ENCODE data around the gene ATL2.
"Not testable (repeated sequence)": the region's sequence is repeated elsewhere in the genome, so short reads cannot be mapped to it uniquely, and the experiment has no call there.

The ATL2 gene

DNA sequence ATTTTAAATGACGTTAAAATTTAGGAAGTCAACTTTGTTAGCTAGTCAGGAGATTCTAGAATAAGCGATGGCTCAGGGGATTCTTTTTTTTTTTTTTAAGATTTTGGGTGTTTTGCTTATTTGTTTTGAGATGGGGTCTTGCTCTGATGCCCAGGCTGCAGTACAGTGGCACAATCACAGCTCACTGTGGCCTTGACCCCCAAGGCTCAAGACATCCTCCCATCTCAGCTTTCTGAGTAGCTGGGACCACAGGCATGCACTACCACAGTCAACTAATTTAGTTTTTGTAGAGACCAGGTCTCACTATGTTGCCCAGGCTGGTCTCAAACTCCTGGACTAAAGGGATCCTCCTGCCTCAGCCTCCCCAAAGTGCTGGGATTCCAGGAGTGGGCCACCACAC lies 16.9 kb downstream of the ATL2 start:
- Histone ChIP-seq H3K27ac (ENCODE audit: low read length) (no peak overlapping the region), H3K9me3 (ENCODE audit: control insufficient read depth, low read depth, low read length) (no peaks in the 10 kb centered on the region), H3K27me3 (ENCODE audit: control insufficient read depth, insufficient read depth, low read length) (no peaks in the 10 kb centered on the region), H3K4me1 (ENCODE audit: control insufficient read depth, low read depth, low read length) (no peaks in the 10 kb centered on the region), H3K4me3 (ENCODE audit: low read length) (no peak overlapping the region), H3K9ac (ENCODE audit: low read length) (no peak overlapping the region), H3K36me3 (ENCODE audit: control insufficient read depth, low read depth, low read length) (no peaks in the 10 kb centered on the region)

DNA sequence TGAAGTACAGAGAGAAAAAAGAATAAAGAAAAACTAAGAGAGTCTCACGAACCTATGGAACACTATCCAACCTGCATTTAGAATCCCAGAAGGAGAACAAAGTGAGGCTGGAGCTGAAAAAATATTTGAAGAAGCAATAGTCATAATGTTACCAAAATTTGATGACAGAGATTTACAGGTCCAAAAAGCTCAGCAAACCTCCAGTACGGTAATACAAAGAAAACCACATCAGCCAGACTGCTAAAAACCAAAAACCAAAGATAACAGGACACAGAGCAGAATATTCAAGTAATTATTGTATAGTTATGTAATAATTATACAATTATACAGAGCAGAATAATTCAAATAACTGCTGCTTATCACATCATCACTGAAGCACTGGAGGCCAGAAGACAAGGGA lies 23.7 kb downstream of the ATL2 start:
- H3K9me3 ChIP-seq (ENCODE audit: control insufficient read depth, low read depth, low read length): no peaks in the 10 kb centered on the region
- no peak overlapping the region for H3K27ac ChIP-seq (ENCODE audit: low read length)
- no peak overlapping the region for H3K9ac ChIP-seq (ENCODE audit: low read length)
- no peaks in the 10 kb centered on the region for H3K36me3 ChIP-seq (ENCODE audit: control insufficient read depth, low read depth, low read length)
- no peaks in the 10 kb centered on the region for H3K27me3 ChIP-seq (ENCODE audit: control insufficient read depth, insufficient read depth, low read length)
- H3K4me1 ChIP-seq (ENCODE audit: control insufficient read depth, low read depth, low read length): no peaks in the 10 kb centered on the region
- no peak overlapping the region for H3K4me3 ChIP-seq (ENCODE audit: low read length)

DNA sequence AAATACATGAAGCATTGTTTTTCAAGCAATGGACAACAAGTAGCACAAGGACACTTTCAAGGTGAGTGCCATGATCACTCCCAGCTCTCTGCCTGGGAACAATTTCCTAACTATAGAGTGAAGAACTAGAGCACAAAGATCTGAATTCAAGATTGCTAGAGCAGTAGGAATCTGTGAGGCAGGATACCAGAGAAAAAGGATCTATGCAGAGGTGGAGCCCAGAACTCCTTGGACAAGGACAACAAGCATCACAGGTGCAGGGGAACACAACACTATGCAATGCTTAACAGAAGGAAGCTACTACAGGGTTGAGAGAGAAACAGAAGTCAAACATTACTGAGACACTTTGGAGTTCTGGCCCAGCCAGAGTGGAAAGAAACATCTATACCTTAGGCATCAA lies 24.7 kb downstream of the ATL2 start:
- no peak overlapping the region for H3K9ac ChIP-seq (ENCODE audit: low read length)
- H3K27ac ChIP-seq (ENCODE audit: low read length): no peak overlapping the region
- no peaks in the 10 kb centered on the region for H3K9me3 ChIP-seq (ENCODE audit: control insufficient read depth, low read depth, low read length)
- no peaks in the 10 kb centered on the region for H3K4me1 ChIP-seq (ENCODE audit: control insufficient read depth, low read depth, low read length)
- H3K36me3 ChIP-seq (ENCODE audit: control insufficient read depth, low read depth, low read length): no peaks in the 10 kb centered on the region
- no peaks in the 10 kb centered on the region for H3K27me3 ChIP-seq (ENCODE audit: control insufficient read depth, insufficient read depth, low read length)
- H3K4me3 ChIP-seq (ENCODE audit: low read length): no peak overlapping the region

DNA sequence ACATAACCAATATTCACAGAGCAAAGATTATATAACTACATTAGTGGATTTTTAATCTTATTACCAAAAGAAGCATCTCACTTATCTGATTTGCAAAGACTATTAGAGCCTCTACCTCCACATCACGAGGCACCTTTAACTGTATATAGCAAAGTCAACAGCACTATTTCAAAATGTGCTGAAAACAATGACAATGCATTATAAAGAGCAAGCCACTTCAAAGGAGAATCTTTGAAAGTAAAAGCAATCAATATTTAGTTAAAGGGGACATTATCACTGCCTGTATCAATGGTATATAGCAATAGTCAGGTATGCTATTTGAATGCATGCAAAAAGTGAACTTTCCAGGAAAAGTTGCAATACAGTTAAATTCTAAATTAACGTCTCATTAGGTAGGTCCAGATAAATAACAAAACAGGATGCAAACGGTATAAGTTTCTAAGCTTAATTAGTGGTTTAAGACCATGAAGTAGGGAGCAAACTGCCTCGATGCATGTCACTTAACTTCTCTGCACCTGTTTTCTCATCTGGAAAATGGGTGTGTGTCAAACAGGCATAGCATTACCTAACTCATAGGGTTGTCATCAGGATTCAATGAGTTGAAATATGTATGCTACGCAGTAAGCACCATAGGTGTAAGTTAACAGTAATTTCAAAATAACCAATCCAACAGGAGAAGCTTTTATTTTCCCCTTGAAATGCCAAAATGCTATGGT lies 31.6 kb downstream of the ATL2 start:
- Histone ChIP-seq H3K4me1 (ENCODE audit: control insufficient read depth, low read depth, low read length) (no peaks in the 10 kb centered on the region), H3K9me3 (ENCODE audit: control insufficient read depth, low read depth, low read length) (no peaks in the 10 kb centered on the region), H3K4me3 (ENCODE audit: low read length) (no peak overlapping the region), H3K27ac (ENCODE audit: low read length) (no peak overlapping the region), H3K27me3 (ENCODE audit: control insufficient read depth, insufficient read depth, low read length) (no peaks in the 10 kb centered on the region), H3K9ac (ENCODE audit: low read length) (no peak overlapping the region), H3K36me3 (ENCODE audit: control insufficient read depth, low read depth, low read length) (peaks cover 25% of the 10 kb centered on the region)

DNA sequence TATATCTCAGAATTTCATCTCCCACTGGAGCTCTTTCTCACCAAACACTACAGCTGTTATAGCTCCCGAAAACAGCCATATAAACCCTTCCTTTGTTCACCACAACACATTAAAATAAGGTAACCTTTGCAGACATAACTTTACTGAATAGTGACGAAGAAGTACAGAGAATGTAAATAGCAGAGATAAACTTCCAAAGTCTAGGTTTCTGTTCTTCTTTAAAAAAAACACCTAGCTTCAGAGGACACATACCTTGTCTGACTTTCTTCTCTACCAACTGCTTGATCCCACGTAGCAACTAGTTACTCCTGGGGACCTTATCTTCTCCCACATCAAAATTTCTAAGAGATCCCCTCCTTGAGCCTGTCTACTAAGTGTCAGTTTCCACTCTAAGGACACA lies 32.3 kb downstream of the ATL2 start:
- peaks cover 27% of the 10 kb centered on the region for H3K36me3 ChIP-seq (ENCODE audit: control insufficient read depth, low read depth, low read length)

DNA sequence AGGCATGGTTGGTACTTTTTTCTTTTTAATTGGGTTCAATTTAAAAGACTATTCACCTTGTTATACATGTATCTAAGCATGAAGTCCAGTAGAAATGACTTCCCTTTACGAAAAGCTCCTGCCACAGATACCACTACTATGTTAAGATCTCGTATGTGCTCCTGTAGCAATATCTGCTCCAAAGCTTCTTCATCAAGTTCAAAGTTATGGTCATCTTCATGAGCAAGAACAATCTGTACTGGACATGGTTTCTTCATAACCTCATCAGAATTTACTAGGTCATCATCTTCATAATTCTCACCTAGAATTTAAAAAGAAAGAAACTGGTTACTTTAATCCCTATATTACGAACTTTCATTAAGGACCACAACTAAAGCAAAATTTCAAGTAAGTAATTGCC lies 33.9 kb downstream of the ATL2 start:
- H3K4me3 ChIP-seq (ENCODE audit: low read length): no peak overlapping the region
- H3K27ac ChIP-seq (ENCODE audit: low read length): no peak overlapping the region
- H3K9me3 ChIP-seq (ENCODE audit: control insufficient read depth, low read depth, low read length): no peaks in the 10 kb centered on the region
- no peak overlapping the region for H3K9ac ChIP-seq (ENCODE audit: low read length)
- no peaks in the 10 kb centered on the region for H3K4me1 ChIP-seq (ENCODE audit: control insufficient read depth, low read depth, low read length)
- no peaks in the 10 kb centered on the region for H3K27me3 ChIP-seq (ENCODE audit: control insufficient read depth, insufficient read depth, low read length)
- H3K36me3 ChIP-seq (ENCODE audit: control insufficient read depth, low read depth, low read length): peaks cover 27% of the 10 kb centered on the region

More for the DNA sequence above, 32.3 kb downstream of the ATL2 start:
- Histone ChIP-seq H3K4me3 (ENCODE audit: low read length) (no peak overlapping the region), H3K27me3 (ENCODE audit: control insufficient read depth, insufficient read depth, low read length) (no peaks in the 10 kb centered on the region), H3K4me1 (ENCODE audit: control insufficient read depth, low read depth, low read length) (no peaks in the 10 kb centered on the region), H3K9ac (ENCODE audit: low read length) (no peak overlapping the region), H3K27ac (ENCODE audit: low read length) (no peak overlapping the region), H3K9me3 (ENCODE audit: control insufficient read depth, low read depth, low read length) (no peaks in the 10 kb centered on the region)

DNA sequence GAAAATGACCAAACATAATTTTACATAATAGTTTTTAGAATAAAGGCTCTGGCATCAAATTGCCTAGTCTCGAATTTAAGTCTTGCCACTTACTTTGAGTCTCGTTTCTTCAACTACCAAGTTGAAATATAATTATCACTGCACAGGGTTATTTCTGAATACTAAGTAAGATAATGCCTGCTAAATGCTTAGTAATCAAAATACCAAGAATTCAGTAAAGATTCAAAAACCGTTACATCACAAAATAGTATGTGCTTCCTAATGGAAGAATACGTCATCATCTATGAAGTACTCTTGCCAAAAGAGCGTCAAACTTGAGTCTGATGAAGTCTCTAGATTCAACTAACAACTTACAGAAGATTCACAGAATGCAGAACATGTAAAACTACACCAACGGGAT lies 40.5 kb downstream of the ATL2 start:
- peaks cover 22% of the 10 kb centered on the region for H3K36me3 ChIP-seq (ENCODE audit: control insufficient read depth, low read depth, low read length)
- no peaks in the 10 kb centered on the region for H3K9me3 ChIP-seq (ENCODE audit: control insufficient read depth, low read depth, low read length)
- H3K4me3 ChIP-seq (ENCODE audit: low read length): no peak overlapping the region
- no peak overlapping the region for H3K9ac ChIP-seq (ENCODE audit: low read length)
- no peaks in the 10 kb centered on the region for H3K4me1 ChIP-seq (ENCODE audit: control insufficient read depth, low read depth, low read length)
- H3K27ac ChIP-seq (ENCODE audit: low read length): no peak overlapping the region
- H3K27me3 ChIP-seq (ENCODE audit: control insufficient read depth, insufficient read depth, low read length): no peaks in the 10 kb centered on the region

DNA sequence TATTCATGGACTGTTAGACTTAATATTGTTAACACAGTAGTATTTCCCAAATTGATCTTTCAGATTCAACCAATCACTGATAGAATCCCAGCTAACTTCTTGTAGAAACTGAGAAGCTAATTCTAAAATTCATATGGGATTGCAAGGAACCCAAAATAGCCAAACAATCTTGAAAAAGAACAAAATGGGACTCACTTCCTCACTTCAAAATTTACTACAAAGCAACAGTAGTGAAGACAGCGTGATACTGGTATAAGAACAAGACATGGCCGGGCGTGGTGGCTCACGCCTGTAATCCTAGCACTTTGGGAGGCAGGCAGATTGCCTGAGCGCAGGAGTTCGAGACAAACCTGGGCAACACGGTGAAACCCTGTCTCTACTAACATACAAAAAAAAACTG lies 46.3 kb downstream of the ATL2 start:
- Histone ChIP-seq H3K36me3 (ENCODE audit: control insufficient read depth, low read depth, low read length) (peaks cover 6% of the 10 kb centered on the region), H3K9ac (ENCODE audit: low read length) (no peak overlapping the region), H3K9me3 (ENCODE audit: control insufficient read depth, low read depth, low read length) (no peaks in the 10 kb centered on the region), H3K4me3 (ENCODE audit: low read length) (no peak overlapping the region), H3K27ac (ENCODE audit: low read length) (no peak overlapping the region), H3K27me3 (ENCODE audit: control insufficient read depth, insufficient read depth, low read length) (no peaks in the 10 kb centered on the region), H3K4me1 (ENCODE audit: control insufficient read depth, low read depth, low read length) (no peaks in the 10 kb centered on the region)

DNA sequence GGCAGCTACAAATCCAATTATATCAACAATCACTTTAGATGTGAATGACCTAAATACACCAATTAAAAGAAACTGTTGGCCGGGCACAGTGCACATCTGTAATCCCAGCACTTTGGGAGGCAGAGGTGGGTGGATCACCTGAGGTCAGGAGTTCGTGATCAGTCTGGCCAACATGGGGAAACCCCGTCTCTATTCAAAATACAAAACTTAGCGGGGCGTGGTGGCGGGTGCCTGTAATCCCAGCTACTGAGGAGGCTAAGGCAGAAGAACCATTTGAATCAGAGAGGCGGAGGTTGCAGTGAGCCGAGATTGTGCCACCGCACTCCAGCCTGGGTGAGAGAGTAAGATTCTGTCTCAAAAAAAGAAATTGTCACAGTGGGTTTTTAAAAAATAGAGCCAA lies 49.5 kb downstream of the ATL2 start:
- Histone ChIP-seq H3K27me3 (ENCODE audit: control insufficient read depth, insufficient read depth, low read length) (no peaks in the 10 kb centered on the region), H3K27ac (ENCODE audit: low read length) (no peak overlapping the region), H3K9me3 (ENCODE audit: control insufficient read depth, low read depth, low read length) (no peaks in the 10 kb centered on the region), H3K9ac (ENCODE audit: low read length) (no peak overlapping the region), H3K4me3 (ENCODE audit: low read length) (no peak overlapping the region), H3K36me3 (ENCODE audit: control insufficient read depth, low read depth, low read length) (no peaks in the 10 kb centered on the region), H3K4me1 (ENCODE audit: control insufficient read depth, low read depth, low read length) (no peaks in the 10 kb centered on the region)

DNA sequence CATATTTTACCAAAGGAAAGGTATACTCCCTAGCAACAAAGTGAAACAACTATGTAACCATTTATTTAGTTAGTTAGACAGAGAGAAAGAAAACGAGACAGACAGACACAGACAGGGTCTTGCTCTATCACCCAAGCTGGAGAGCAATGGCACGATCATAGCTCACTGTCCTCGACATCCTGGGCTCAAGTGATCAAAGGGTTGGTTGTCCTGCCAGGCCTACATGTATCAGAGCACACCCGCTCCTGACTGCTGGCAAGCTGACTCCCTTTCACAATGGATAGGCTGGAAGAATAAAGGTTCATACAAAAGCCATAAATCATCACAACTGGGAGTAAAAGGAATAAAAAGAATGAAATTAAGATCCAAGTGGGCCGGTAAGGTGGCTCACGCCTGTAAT lies 53.5 kb downstream of the ATL2 start:
- Histone ChIP-seq H3K27ac (ENCODE audit: low read length) (no peak overlapping the region), H3K36me3 (ENCODE audit: control insufficient read depth, low read depth, low read length) (peaks cover 2% of the 10 kb centered on the region), H3K27me3 (ENCODE audit: control insufficient read depth, insufficient read depth, low read length) (no peaks in the 10 kb centered on the region), H3K4me3 (ENCODE audit: low read length) (no peak overlapping the region), H3K9ac (ENCODE audit: low read length) (no peak overlapping the region), H3K4me1 (ENCODE audit: control insufficient read depth, low read depth, low read length) (no peaks in the 10 kb centered on the region), H3K9me3 (ENCODE audit: control insufficient read depth, low read depth, low read length) (no peaks in the 10 kb centered on the region)

DNA sequence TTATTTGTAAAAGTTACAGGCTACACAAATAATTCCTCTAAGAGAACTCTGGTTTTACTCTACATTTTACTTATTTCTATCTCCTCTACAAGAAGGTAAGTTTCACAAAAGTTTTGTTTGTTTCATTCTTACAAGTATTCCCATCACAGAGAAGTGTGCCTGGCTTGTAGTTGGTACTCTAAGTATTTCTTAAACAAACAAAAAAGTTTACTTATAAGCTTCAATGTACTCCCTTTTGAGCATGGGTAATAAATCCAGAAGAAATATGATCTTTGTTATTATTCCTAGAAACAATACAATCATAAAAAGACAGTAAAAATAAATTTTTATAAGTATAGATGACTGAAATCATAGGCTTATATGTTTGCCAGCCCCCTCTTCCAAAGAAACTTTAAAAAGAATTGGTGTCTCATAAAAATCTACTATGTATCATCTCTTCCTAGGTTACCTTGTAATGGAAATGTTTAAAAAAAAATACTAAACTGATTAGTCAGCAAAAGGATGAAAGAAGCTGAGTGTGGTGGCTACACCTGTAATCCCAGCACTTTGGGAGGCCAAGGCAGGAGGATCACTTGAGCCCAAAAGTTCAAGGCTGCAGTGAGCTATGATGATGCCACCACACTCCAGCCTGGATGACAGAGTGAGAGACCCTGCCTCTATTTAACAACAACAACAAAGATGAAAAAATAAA lies 54.7 kb downstream of the ATL2 start:
- H3K9me3 ChIP-seq (ENCODE audit: control insufficient read depth, low read depth, low read length): no peaks in the 10 kb centered on the region
- H3K27ac ChIP-seq (ENCODE audit: low read length): no peak overlapping the region
- H3K4me3 ChIP-seq (ENCODE audit: low read length): no peak overlapping the region
- no peaks in the 10 kb centered on the region for H3K27me3 ChIP-seq (ENCODE audit: control insufficient read depth, insufficient read depth, low read length)
- peaks cover 12% of the 10 kb centered on the region for H3K36me3 ChIP-seq (ENCODE audit: control insufficient read depth, low read depth, low read length)
- no peaks in the 10 kb centered on the region for H3K4me1 ChIP-seq (ENCODE audit: control insufficient read depth, low read depth, low read length)
- no peak overlapping the region for H3K9ac ChIP-seq (ENCODE audit: low read length)

DNA sequence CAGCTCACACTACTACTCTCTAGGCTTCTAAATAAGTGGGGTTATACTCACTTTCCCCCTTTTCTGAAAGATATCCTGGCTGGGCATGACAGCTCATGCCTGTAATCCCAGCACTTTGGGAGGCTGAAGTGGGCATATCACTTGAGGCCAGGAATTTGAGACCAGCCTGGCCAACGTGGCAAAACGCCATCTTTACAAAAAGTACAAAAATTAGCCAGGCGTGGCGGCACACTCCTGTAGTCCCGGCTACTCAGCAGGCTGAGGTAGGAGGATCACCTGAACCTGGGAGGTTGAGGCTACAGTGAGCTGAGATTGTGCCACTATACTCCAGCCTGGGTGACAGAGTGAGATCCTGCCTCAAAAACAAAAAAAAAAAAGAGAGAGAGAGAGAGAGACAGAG lies 57.8 kb downstream of the ATL2 start:
- not testable (repeated sequence) for H3K9me3 ChIP-seq (ENCODE audit: control insufficient read depth, low read depth, low read length); H3K27ac ChIP-seq (ENCODE audit: low read length); H3K4me1 ChIP-seq (ENCODE audit: control insufficient read depth, low read depth, low read length); H3K27me3 ChIP-seq (ENCODE audit: control insufficient read depth, insufficient read depth, low read length); H3K4me3 ChIP-seq (ENCODE audit: low read length); H3K9ac ChIP-seq (ENCODE audit: low read length)
- H3K36me3 ChIP-seq (ENCODE audit: control insufficient read depth, low read depth, low read length): peaks cover 39% of the 10 kb centered on the region

Measured in iPS-18a (cell line).